HG02623 (cell line): ENCODE measurements around the gene WDR88.
"Not testable (repeated sequence)": the region's sequence is repeated elsewhere in the genome, so short reads cannot be mapped to it uniquely, and the experiment has no call there.

ENCODE experiments used
- ATAC-seq: cut with Tn5 transposase; IDR thresholded peaks from one replicate; pipeline ENCODE4 v1.9.1; 2021; ENCODE audit warnings: moderate library complexity; ENCODE audit not compliant: unreplicated experiment

The WDR88 gene

GRCh38 chr19:33209850-33210230 lies 77.9 kb downstream of the WDR88 start:
- ATAC-seq = not testable (repeated sequence)

- no peak for ATAC-seq
Observed at GRCh38 chr19:33210266-33210940, 78.5 kb downstream of the WDR88 start.

GRCh38 chr19:33211794-33212435 lies 80.0 kb downstream of the WDR88 start:
- no peak for ATAC-seq

GRCh38 chr19:33212436-33213172 lies 80.7 kb downstream of the WDR88 start:
- no peak for ATAC-seq

GRCh38 chr19:33214596-33214995 lies 82.7 kb downstream of the WDR88 start:
- no peak for ATAC-seq

- no peak for ATAC-seq
Observed at GRCh38 chr19:33215438-33216197, 83.7 kb downstream of the WDR88 start.

- ATAC-seq = no peak
Observed at GRCh38 chr19:33216198-33216830, 84.4 kb downstream of the WDR88 start.

- no peak for ATAC-seq
Observed at GRCh38 chr19:33217881-33218280, 86.0 kb downstream of the WDR88 start.

- ATAC-seq = no peak
Observed at GRCh38 chr19:33219261-33219815, 87.4 kb downstream of the WDR88 start.

GRCh38 chr19:33220115-33220514 lies 88.2 kb downstream of the WDR88 start:
- no peak for ATAC-seq

GRCh38 chr19:33220735-33221134 lies 88.8 kb downstream of the WDR88 start:
- no peak for ATAC-seq

GRCh38 chr19:33221638-33222037 lies 89.7 kb downstream of the WDR88 start:
- no peak for ATAC-seq

- ATAC-seq = not testable (repeated sequence)
Observed at GRCh38 chr19:33222255-33222654, 90.3 kb downstream of the WDR88 start.

- ATAC-seq = no peak
Observed at GRCh38 chr19:33224694-33225457, 93.0 kb downstream of the WDR88 start.
